Spleen (tissue), 3 donors: ENCODE results near the gene DPH6.

Experiments
- POLR2A ChIP-seq, 3 donors: fragments of 450-650 bp; IDR thresholded peaks; one replicate each; pipeline ENCODE4 v1.5.1; 2017; ENCODE audit warnings: antibody characterized with exemption in 3 of 3, mild to moderate bottlenecking in 1 of 3
- POLR2AphosphoS5 ChIP-seq, 3 donors: sonication (generic); formaldehyde crosslinking; IDR thresholded peaks; one replicate each; pipeline ENCODE4 v1.5.1; 2017; ENCODE audit warnings: antibody characterized with exemption in 3 of 3

DNA sequence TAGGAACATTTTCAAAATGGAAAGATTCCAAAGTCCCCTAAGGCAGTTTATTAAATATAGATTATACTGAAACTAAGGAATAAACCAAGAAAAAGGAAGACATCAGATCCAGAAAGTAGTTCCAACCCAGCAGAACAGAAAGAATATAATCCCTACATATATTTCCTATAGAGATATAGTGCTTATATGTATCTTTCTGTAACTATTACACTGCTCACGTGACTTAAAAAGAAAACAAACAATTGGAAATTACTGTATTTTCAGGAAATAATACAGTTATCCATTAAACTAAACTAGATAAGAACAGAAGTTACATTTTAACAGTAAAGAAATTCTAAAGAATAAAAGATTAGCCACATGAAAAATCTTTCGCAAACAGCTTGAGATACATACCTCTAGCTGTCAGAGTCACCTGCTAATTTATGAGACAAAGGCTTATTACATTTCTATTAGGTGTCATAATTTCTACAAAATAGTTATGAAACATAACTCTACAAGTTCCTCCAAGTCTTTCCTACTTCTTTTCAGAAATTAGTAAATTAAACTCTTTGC is 10.5 kb downstream of the DPH6 start:
- no peak for TF ChIP-seq POLR2A (IDR thresholded peaks at IDR 0.05)
- no peak for TF ChIP-seq POLR2AphosphoS5 (IDR thresholded peaks at IDR 0.05)
